ENCODE results near the gene TBC1D5.

DNA sequence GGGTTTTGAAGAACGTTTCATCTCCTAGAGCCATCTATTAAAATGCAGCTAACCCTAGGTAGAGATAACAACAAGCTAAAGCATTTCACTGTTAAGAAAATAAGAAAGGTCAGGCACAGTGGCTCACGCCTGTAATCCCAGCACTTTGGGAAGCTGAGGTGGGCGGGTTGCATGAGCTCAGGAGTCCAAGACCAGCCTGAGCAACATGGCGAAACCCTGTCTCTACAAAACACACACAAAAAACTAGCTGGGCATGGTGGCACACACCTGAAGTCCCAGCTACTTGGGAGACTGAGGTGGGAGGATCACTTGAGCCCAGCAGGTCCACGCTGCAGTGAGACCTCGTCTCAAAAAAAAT, 5.4 kb upstream of the TBC1D5 start:
- TF ChIP-seq, protein P1, sequence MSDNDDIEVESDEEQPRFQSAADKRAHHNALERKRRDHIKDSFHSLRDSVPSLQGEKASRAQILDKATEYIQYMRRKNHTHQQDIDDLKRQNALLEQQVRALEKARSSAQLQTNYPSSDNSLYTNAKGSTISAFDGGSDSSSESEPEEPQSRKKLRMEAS (IDR thresholded peaks at IDR 0.05) = no peak
- TF ChIP-seq POLR2A (IDR thresholded peaks at IDR 0.05; ENCODE audit: borderline replicate concordance, extremely low read depth, insufficient read depth, insufficient read length) (no peak), POLR2AphosphoS5 (IDR thresholded peaks at IDR 0.05; ENCODE audit: low read depth, low read length) (no peak)
- TF ChIP-seq, protein P2, sequence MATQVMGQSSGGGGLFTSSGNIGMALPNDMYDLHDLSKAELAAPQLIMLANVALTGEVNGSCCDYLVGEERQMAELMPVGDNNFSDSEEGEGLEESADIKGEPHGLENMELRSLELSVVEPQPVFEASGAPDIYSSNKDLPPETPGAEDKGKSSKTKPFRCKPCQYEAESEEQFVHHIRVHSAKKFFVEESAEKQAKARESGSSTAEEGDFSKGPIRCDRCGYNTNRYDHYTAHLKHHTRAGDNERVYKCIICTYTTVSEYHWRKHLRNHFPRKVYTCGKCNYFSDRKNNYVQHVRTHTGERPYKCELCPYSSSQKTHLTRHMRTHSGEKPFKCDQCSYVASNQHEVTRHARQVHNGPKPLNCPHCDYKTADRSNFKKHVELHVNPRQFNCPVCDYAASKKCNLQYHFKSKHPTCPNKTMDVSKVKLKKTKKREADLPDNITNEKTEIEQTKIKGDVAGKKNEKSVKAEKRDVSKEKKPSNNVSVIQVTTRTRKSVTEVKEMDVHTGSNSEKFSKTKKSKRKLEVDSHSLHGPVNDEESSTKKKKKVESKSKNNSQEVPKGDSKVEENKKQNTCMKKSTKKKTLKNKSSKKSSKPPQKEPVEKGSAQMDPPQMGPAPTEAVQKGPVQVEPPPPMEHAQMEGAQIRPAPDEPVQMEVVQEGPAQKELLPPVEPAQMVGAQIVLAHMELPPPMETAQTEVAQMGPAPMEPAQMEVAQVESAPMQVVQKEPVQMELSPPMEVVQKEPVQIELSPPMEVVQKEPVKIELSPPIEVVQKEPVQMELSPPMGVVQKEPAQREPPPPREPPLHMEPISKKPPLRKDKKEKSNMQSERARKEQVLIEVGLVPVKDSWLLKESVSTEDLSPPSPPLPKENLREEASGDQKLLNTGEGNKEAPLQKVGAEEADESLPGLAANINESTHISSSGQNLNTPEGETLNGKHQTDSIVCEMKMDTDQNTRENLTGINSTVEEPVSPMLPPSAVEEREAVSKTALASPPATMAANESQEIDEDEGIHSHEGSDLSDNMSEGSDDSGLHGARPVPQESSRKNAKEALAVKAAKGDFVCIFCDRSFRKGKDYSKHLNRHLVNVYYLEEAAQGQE (IDR thresholded peaks at IDR 0.05; ENCODE audit: low read depth) = no peak
- TF ChIP-seq, protein P3, sequence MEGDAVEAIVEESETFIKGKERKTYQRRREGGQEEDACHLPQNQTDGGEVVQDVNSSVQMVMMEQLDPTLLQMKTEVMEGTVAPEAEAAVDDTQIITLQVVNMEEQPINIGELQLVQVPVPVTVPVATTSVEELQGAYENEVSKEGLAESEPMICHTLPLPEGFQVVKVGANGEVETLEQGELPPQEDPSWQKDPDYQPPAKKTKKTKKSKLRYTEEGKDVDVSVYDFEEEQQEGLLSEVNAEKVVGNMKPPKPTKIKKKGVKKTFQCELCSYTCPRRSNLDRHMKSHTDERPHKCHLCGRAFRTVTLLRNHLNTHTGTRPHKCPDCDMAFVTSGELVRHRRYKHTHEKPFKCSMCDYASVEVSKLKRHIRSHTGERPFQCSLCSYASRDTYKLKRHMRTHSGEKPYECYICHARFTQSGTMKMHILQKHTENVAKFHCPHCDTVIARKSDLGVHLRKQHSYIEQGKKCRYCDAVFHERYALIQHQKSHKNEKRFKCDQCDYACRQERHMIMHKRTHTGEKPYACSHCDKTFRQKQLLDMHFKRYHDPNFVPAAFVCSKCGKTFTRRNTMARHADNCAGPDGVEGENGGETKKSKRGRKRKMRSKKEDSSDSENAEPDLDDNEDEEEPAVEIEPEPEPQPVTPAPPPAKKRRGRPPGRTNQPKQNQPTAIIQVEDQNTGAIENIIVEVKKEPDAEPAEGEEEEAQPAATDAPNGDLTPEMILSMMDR (IDR thresholded peaks at IDR 0.05 in 2 of 3, conservative IDR thresholded peaks at IDR 0.05 in 1 of 3; ENCODE audit: borderline replicate concordance in 1 of 3, insufficient read depth in 1 of 3, low read depth in 2 of 3, low read length in 2 of 3) = no peak
- TF ChIP-seq, protein P4, sequence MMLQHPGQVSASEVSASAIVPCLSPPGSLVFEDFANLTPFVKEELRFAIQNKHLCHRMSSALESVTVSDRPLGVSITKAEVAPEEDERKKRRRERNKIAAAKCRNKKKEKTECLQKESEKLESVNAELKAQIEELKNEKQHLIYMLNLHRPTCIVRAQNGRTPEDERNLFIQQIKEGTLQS (IDR thresholded peaks at IDR 0.05) = no peak

Measured in HCT116 (cell line).